ENCODE data around the gene STEAP1. TPM values are rescaled to one million over a fixed set of nuclear protein-coding genes. Genes with fewer than 3 reads are reported as not detected.

The STEAP1 gene
- total RNA-seq, 2 donors from 2014 or later: 0.66 to 3.8 TPM

DNA sequence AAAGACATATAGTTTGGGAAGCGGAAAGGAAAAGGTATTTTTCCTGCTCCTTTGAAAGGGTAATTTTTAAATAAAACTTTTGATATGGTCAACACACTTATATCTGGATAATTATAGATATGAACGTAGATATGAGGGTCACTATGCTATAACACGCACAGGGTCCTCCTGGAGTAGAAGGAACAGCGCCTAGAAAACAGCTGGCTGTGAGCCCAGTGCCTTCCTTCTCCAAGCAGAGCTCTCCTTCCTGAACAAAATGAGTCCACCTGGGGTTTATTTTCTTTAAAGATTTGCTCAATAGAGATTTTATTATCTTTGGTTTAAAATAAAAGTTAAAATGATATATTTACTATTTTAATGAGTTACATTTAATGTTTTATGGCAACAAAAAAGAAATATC lies 13.1 kb downstream of the STEAP1 start:
- no peaks in the 10 kb centered on the region for H3K4me1 ChIP-seq (ENCODE audit: control insufficient read depth, insufficient read depth, low read length)
- H3K4me1 Mint-ChIP-seq: no peaks in the 10 kb centered on the region
- H3K36me3 Mint-ChIP-seq (ENCODE audit: low read depth): no peaks in the 10 kb centered on the region
- 80 to 97% methylated on average over 1 to 4 of the region's 4 CpGs for WGBS, 2 experiments (ENCODE audit: insufficient coverage in 1 of 2, insufficient read length in 1 of 2)
- H3K9me3 ChIP-seq (ENCODE audit: control insufficient read depth, low read length): peaks cover 5% of the 10 kb centered on the region
- H3K27me3 Mint-ChIP-seq (ENCODE audit: insufficient read depth): no peaks in the 10 kb centered on the region
- TF ChIP-seq, protein P1, sequence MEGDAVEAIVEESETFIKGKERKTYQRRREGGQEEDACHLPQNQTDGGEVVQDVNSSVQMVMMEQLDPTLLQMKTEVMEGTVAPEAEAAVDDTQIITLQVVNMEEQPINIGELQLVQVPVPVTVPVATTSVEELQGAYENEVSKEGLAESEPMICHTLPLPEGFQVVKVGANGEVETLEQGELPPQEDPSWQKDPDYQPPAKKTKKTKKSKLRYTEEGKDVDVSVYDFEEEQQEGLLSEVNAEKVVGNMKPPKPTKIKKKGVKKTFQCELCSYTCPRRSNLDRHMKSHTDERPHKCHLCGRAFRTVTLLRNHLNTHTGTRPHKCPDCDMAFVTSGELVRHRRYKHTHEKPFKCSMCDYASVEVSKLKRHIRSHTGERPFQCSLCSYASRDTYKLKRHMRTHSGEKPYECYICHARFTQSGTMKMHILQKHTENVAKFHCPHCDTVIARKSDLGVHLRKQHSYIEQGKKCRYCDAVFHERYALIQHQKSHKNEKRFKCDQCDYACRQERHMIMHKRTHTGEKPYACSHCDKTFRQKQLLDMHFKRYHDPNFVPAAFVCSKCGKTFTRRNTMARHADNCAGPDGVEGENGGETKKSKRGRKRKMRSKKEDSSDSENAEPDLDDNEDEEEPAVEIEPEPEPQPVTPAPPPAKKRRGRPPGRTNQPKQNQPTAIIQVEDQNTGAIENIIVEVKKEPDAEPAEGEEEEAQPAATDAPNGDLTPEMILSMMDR (conservative IDR thresholded peaks at IDR 0.05): no peak
- H3K9me3 Mint-ChIP-seq: peaks cover 6% of the 10 kb centered on the region
- H3K36me3 ChIP-seq (ENCODE audit: control insufficient read depth, insufficient read depth, low read length): no peaks in the 10 kb centered on the region
- H3K4me3 ChIP-seq (ENCODE audit: low read length): no peak overlapping the region
- no peak for DNase-seq
- no peak overlapping the region for H3K27ac Mint-ChIP-seq
- no peak overlapping the region for H3K9ac ChIP-seq (ENCODE audit: extremely low read depth, low read length, poor library complexity, severe bottlenecking)
- no peak overlapping the region for H3K4me3 Mint-ChIP-seq
- H3K27ac ChIP-seq (ENCODE audit: low read depth, low read length): no peak overlapping the region
- H3K27me3 ChIP-seq (ENCODE audit: control insufficient read depth, insufficient read depth, low read length, poor library complexity, severe bottlenecking): no peaks in the 10 kb centered on the region

DNA sequence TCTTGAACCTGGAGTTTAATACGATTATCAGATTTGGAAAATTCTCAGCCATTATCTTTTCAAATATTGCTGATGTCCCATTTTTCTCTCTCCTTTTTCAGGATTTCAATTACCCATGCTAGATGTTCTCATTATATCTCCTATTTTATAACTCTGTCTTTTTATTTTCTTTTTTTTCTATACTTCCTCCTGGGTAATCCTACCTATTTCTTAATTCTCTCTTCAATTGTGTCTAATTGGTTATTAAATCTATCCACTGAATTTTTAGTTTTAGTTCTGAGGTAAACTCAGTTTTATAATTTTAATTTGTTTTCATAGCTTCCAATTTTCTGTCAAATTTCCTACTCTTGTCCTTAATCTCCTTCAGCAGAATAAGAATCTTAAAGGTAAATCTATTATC lies 15.6 kb downstream of the STEAP1 start:
- peaks cover 6% of the 10 kb centered on the region for H3K9me3 Mint-ChIP-seq

DNA sequence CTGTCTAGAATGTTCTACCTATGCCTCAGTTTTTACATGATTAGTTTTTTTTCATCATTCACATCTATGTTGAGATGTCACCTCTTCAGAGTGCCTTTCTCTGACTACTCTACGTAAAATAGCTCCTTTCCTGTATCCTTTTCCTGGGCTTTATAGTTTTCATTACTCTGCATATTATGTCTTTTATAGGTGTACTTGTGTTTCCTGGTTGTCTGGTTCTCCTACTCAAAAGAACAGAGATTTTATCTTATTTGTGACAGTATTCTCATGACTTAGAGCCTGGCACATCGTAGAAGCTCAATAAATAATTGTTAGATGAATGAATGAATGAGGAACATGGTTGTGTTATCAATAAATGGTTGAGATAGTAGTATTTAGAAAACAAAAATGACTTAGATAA lies 17.9 kb downstream of the STEAP1 start:
- Mint-ChIP-seq H3K36me3 (ENCODE audit: low read depth) (no peaks in the 10 kb centered on the region), H3K27me3 (ENCODE audit: insufficient read depth) (no peaks in the 10 kb centered on the region), H3K4me1 (no peaks in the 10 kb centered on the region), H3K9me3 (peaks cover 10% of the 10 kb centered on the region), H3K27ac (no peak overlapping the region), H3K4me3 (no peak overlapping the region)
- WGBS, 2 experiments (ENCODE audit: insufficient coverage in 1 of 2, insufficient read length in 1 of 2): 90 to 100% methylated on average over 1 to 2 of the region's 2 CpGs
- H3K9ac ChIP-seq (ENCODE audit: extremely low read depth, low read length, poor library complexity, severe bottlenecking): no peak overlapping the region
- H3K27ac ChIP-seq (ENCODE audit: low read depth, low read length): no peak overlapping the region
- DNase-seq: no peak
- TF ChIP-seq, protein P1 (conservative IDR thresholded peaks at IDR 0.05): no peak
- H3K9me3 ChIP-seq (ENCODE audit: control insufficient read depth, low read length): peaks cover 13% of the 10 kb centered on the region
- no peaks in the 10 kb centered on the region for H3K36me3 ChIP-seq (ENCODE audit: control insufficient read depth, insufficient read depth, low read length)
- H3K27me3 ChIP-seq (ENCODE audit: control insufficient read depth, insufficient read depth, low read length, poor library complexity, severe bottlenecking): no peaks in the 10 kb centered on the region
- H3K4me3 ChIP-seq (ENCODE audit: low read length): no peak overlapping the region
- H3K4me1 ChIP-seq (ENCODE audit: control insufficient read depth, insufficient read depth, low read length): no peaks in the 10 kb centered on the region

More for the DNA sequence above, 15.6 kb downstream of the STEAP1 start:
- Mint-ChIP-seq H3K4me3 (no peak overlapping the region), H3K27ac (no peak overlapping the region), H3K4me1 (no peaks in the 10 kb centered on the region), H3K27me3 (ENCODE audit: insufficient read depth) (no peaks in the 10 kb centered on the region), H3K36me3 (ENCODE audit: low read depth) (no peaks in the 10 kb centered on the region)
- TF ChIP-seq, protein P1 (conservative IDR thresholded peaks at IDR 0.05): no peak
- H3K9ac ChIP-seq (ENCODE audit: extremely low read depth, low read length, poor library complexity, severe bottlenecking): no peak overlapping the region
- no peak overlapping the region for H3K4me3 ChIP-seq (ENCODE audit: low read length)
- no peak overlapping the region for H3K27ac ChIP-seq (ENCODE audit: low read depth, low read length)
- peaks cover 5% of the 10 kb centered on the region for H3K9me3 ChIP-seq (ENCODE audit: control insufficient read depth, low read length)
- 100% methylated on average over 1 of the region's 1 CpG for WGBS, 2 experiments (ENCODE audit: insufficient coverage in 1 of 2, insufficient read length in 1 of 2)
- H3K4me1 ChIP-seq (ENCODE audit: control insufficient read depth, insufficient read depth, low read length): no peaks in the 10 kb centered on the region
- H3K36me3 ChIP-seq (ENCODE audit: control insufficient read depth, insufficient read depth, low read length): no peaks in the 10 kb centered on the region
- DNase-seq: no peak
- H3K27me3 ChIP-seq (ENCODE audit: control insufficient read depth, insufficient read depth, low read length, poor library complexity, severe bottlenecking): no peaks in the 10 kb centered on the region
